GM20000 (cell line): ENCODE results near the gene PSMA6.
A peak's percentile ranks its signal among the peaks of the same experiment; 100 is the strongest.

Source experiments
- DNase-seq: peaks from one replicate; pipeline ENCODE4 v3.0.0; 2012; ENCODE audit warnings: low spot score
- CTCF ChIP-seq: IDR thresholded peaks from 2 replicates; pipeline ENCODE4 v1.5.1; 2012; ENCODE audit warnings: mild to moderate bottlenecking, control low read depth; ENCODE audit errors: extremely low read depth, missing control alignments

PSMA6 gene

DNA sequence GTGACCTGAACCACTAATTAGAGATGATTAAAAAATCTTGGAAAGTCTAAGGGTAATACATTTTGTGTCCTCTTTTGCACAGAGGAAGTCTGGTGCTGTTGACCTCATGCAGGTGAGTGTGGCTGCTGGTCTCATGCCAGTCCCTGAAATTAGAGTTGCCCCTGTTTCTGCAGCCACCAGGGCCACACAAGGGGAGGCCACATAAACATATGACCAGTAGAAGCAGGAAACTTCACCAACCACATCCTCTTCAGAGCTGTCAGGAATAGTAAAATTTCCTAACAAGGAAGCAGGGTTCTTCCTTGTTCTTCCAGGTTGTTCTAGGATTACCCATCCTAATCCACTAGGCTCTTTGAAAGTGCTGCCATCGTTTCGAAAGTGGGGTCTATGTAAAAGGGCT is 28.3 kb downstream of the PSMA6 start:
- TF ChIP-seq CTCF = no peak

DNA sequence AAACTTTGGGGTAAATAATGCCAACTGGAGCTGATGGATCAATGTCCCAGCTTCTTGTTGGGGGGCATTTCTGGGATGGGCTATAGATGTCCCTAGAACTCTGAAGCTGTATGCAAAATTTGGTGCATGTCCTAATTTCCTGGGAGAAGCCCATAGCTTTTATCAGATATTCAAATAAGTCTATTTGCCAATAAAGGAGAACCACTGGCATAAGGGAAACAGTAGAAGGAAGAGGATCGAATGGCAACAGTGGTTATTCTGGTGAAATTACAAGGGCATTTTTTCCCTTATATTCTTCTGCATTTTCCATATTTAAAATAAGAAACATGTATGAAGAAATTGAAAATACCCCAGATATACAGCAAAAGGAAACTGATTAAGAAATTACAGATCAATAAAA is 34.2 kb downstream of the PSMA6 start:
- no peak for DNase-seq
- no peak for TF ChIP-seq CTCF

More for the DNA sequence above, 28.3 kb downstream of the PSMA6 start:
- no peak for DNase-seq

DNA sequence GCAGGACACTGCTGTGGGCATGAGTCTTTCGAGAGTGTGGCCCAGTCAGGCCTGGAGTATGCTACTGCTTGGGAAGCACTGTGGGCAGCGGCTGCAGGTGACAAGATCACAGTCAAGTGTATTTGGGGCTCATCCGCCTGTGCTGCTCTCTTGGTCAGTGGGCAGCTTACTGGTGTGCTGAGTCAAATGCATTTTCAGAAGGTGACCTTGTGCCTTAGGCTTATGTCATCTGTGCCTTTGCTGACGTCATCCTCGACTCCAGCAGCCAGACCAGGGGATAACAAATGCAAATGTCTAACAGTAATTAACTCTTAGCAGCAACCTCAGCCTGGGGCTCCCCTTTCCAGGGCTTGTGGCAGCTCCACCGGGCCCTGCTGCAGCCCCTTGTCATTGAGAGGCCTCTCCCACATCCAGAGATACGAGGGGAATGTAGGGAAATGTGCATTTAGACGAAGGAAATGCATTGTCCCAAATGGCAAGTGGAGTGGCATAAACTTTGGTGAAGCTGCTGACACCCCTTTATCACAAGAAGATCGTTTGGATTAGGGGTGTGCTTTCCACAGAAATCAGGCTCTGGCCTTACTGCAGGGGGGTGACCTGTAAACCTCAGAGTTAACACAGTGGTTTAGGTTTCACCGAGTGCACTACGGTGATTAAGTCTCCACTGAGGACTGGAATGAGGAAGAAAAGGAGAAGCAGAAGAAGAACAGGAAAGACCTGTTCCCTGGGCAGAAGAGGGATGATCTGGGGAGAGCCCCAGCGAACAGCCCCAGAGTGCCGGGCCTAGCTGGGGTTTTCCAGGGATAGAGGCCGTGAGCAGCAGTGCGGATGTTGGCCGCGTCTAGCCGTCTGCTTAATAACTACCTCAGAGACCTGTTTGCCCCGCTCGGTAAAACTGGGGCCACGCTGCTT is 39.7 kb downstream of the PSMA6 start:
- no peak for TF ChIP-seq CTCF
- peak; percentile 46 for DNase-seq

- DNase-seq = peak; percentile 44
- no peak for TF ChIP-seq CTCF
Observed at GRCh38 chr14:35332517-35333263, 40.5 kb downstream of the PSMA6 start.

GRCh38 chr14:35333264-35333730 is 41.1 kb downstream of the PSMA6 start:
- peak; percentile 15 for DNase-seq

DNA sequence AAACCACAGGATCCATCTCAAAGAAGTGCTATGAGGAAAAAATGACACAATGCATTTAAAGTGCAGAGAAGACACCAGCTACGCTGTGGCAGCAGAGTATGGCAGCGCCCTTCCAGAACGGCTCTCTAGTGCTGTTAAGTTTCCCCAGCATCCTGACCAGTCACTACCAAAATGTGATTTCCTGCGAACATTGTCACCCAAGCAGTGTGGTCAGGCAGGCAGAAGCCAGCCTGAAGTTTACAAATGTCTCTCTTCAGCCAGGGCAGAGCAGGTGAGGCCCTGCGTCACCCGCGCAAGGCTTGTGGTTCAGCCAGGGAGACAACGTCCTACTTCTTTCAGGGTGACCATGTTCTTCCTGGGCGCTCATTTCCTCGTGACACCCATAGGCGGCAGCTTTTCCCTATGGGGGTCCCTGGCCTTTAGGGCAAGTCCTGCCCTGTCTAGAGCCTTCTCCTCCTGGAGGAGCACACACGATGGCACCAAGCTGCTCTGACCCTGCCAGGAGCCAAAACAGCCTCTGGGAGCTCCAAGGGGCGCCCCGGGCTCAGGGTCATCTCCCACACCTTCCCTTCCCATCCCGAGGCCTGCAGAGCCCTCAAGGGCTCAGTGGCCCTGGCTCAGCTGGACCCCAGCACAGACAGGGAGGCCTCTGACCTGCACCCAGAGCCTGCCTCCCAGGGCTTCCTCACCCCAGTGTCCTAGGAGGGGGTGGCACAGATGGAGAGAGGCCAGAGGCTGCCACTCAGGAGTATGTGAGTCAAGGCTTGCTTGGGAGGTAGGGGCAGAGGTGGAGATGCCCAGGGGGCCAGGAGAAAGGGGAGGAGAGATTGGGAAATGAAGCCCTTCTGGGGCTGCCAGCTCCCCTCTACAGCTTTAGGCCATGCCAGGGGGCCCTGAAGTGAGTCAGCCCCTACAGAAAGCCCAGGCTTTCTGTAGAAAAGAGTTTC is 41.9 kb downstream of the PSMA6 start:
- DNase-seq = no peak
- no peak for TF ChIP-seq CTCF

More at GRCh38 chr14:35333264-35333730, 41.1 kb downstream of the PSMA6 start:
- TF ChIP-seq CTCF = no peak
